A549 (cell line): ENCODE results near the gene MAGI1. TPM values are rescaled to one million over a fixed set of nuclear protein-coding genes. Genes with fewer than 3 reads are reported as not detected.

Experiments used
- ATAC-seq, 2 experiments: fragments of 200-7000 bp in 1 of 2; fragments of >200 bp in 1 of 2; cut with Nextera tagmentation in 1 of 2; cut with Tn5 transposase in 1 of 2; 3 replicates each; pipeline versions ENCODE4 v1.8.0 to v1.9.1; 2018 to 2020; ENCODE audit warnings: mild to moderate bottlenecking in 1 of 2, moderate library complexity in 1 of 2
- CTCF ChIA-PET: fragments of 300-600 bp; sonication (Branson Sonifier 250); formaldehyde crosslinking; extraction: SDS; loops from one replicate; lab custom pipeline; 2021; ENCODE audit warnings: antibody characterized with exemption, inconsistent platforms; lab: Yijun Ruan, JAX
- POLR2A ChIA-PET: fragments of 350-600 bp; formaldehyde crosslinking; extraction: SDS; loops from one replicate; lab custom pipeline; 2021; ENCODE audit warnings: antibody characterized with exemption, inconsistent platforms; lab: Yijun Ruan, JAX
- DNase-seq, 2 experiments: peaks; one replicate each; pipeline versions ENCODE4 v3.0.0 to v3.0.0-alpha.2; 2011 to 2016; ENCODE audit warnings: low read depth in 1 of 2, low spot score in 1 of 2
- FAIRE-seq: peaks from 2 replicates; lab custom pipeline; 2011; peaks lifted over from hg19 to GRCh38; lab: Jason Lieb, UNC
- H3K27ac ChIP-seq, 2 experiments: fragments of >200 bp; sonication (Bioruptor Twin); formaldehyde crosslinking; 3 replicates each; pipeline ENCODE4 v1.5.1; 2016 to 2017
- H3K4me1 ChIP-seq: fragments of >200 bp; sonication (Bioruptor Twin); formaldehyde crosslinking; 3 replicates; pipeline ENCODE4 v1.6.1; 2016
- H3K4me2 ChIP-seq: fragments of >200 bp; sonication (Bioruptor Twin); formaldehyde crosslinking; 3 replicates; pipeline ENCODE4 v1.6.1; 2016
- H3K4me3 ChIP-seq: fragments of >200 bp; sonication (Bioruptor Twin); formaldehyde crosslinking; 3 replicates; pipeline ENCODE4 v1.5.1; 2016
- H3K9me3 ChIP-seq: fragments of >200 bp; sonication (Bioruptor Twin); formaldehyde crosslinking; 3 replicates; pipeline ENCODE4 v1.6.1; 2016
- ATOH8 ChIP-seq: fragments of 250-450 bp; sonication (Bioruptor Pico); IDR thresholded peaks from 2 replicates; pipeline ENCODE4 v1.5.0; 2020; ENCODE audit warnings: low read depth, mild to moderate bottlenecking, moderate library complexity
- BHLHE40 ChIP-seq: IDR thresholded peaks from 2 replicates; pipeline ENCODE4 v1.6.1; 2012; ENCODE audit warnings: low read depth, low read length, inconsistent platforms
- CBX8 ChIP-seq: fragments of 200-600 bp; sonication (generic); IDR thresholded peaks from 2 replicates; pipeline ENCODE4 v1.6.1; 2016
- CEBPB ChIP-seq, 2 experiments: fragments of >200 bp in 1 of 2; sonication (Bioruptor Twin) in 1 of 2; formaldehyde crosslinking in 1 of 2; IDR thresholded peaks; 2 replicates each; pipeline ENCODE4 v1.6.1; 2012 to 2016
- CHD4 ChIP-seq: fragments of 200-600 bp; sonication (generic); IDR thresholded peaks from 2 replicates; pipeline ENCODE4 v1.6.1; 2016; ENCODE audit warnings: antibody characterized with exemption, mild to moderate bottlenecking, borderline replicate concordance
- E2F6 ChIP-seq: IDR thresholded peaks from 2 replicates; pipeline ENCODE4 v1.6.1; 2012; ENCODE audit warnings: low read depth, borderline replicate concordance
- EHF ChIP-seq: fragments of 250-450 bp; sonication (Bioruptor Pico); IDR thresholded peaks from 2 replicates; pipeline ENCODE4 v1.5.0; 2020; ENCODE audit warnings: mild to moderate bottlenecking
- EHMT2 ChIP-seq: fragments of 200-600 bp; sonication (generic); IDR thresholded peaks from 2 replicates; pipeline ENCODE4 v1.6.1; 2016; ENCODE audit warnings: antibody characterized with exemption, low read depth, mild to moderate bottlenecking, moderate library complexity
- EP300 ChIP-seq, 2 experiments: fragments of >200 bp; sonication (Bioruptor Twin); formaldehyde crosslinking; IDR thresholded peaks; 2 replicates in 1 of 2; 3 replicates in 1 of 2; pipeline ENCODE4 v1.6.1; 2016 to 2017
- ESRRA ChIP-seq: fragments of 150-350 bp; IDR thresholded peaks from 2 replicates; pipeline ENCODE4 v1.6.1; 2014; ENCODE audit warnings: mild to moderate bottlenecking, low read length, borderline replicate concordance
- FOSB ChIP-seq: fragments of 250-450 bp; sonication (Bioruptor Pico); IDR thresholded peaks from 2 replicates; pipeline ENCODE4 v1.5.0; 2020; ENCODE audit warnings: mild to moderate bottlenecking, moderate library complexity
- FOXS1 ChIP-seq: fragments of 250-450 bp; sonication (Bioruptor Pico); IDR thresholded peaks from 2 replicates; pipeline ENCODE4 v1.5.0; 2020; ENCODE audit warnings: mild to moderate bottlenecking, moderate library complexity
- HDAC2 ChIP-seq: fragments of 200-600 bp; sonication (generic); IDR thresholded peaks from 2 replicates; pipeline ENCODE4 v1.6.1; 2016
- HOXB13 ChIP-seq: fragments of 250-450 bp; sonication (Bioruptor Pico); IDR thresholded peaks from 2 replicates; pipeline ENCODE4 v1.5.0; 2020; ENCODE audit warnings: low read depth, mild to moderate bottlenecking, moderate library complexity
- JUN ChIP-seq, 2 experiments: fragments of >200 bp; sonication (Bioruptor Twin); formaldehyde crosslinking; IDR thresholded peaks; 2 replicates in 1 of 2; 3 replicates in 1 of 2; pipeline ENCODE4 v1.6.1; 2016 to 2017
- KDM5A ChIP-seq: fragments of 200-600 bp; sonication (generic); IDR thresholded peaks from 2 replicates; pipeline ENCODE4 v1.6.1; 2016; ENCODE audit warnings: antibody characterized with exemption, mild to moderate bottlenecking
- MAZ ChIP-seq: fragments of 150-350 bp; IDR thresholded peaks from 2 replicates; pipeline ENCODE4 v1.6.1; 2014; ENCODE audit warnings: antibody characterized with exemption, low read depth, low read length, borderline replicate concordance
- MYC ChIP-seq: IDR thresholded peaks from 2 replicates; pipeline ENCODE4 v1.6.1; 2012; ENCODE audit warnings: mild to moderate bottlenecking, inconsistent platforms, low read length, improper control_type of control experiment, borderline replicate concordance
- NPAS2 ChIP-seq: fragments of 250-450 bp; sonication (Bioruptor Pico); IDR thresholded peaks from 2 replicates; pipeline ENCODE4 v1.8.0; 2022; ENCODE audit warnings: mild to moderate bottlenecking, moderate library complexity, borderline replicate concordance
- NR3C1 ChIP-seq: fragments of >200 bp; sonication (Bioruptor Twin); formaldehyde crosslinking; IDR thresholded peaks from 3 replicates; pipeline ENCODE4 v1.6.1; 2017
- PBX3 ChIP-seq: IDR thresholded peaks from 2 replicates; pipeline ENCODE4 v1.6.1; 2012
- RCOR1 ChIP-seq: fragments of 150-350 bp; IDR thresholded peaks from 2 replicates; pipeline ENCODE4 v1.6.1; 2014; ENCODE audit warnings: antibody characterized with exemption, low read length, low read depth
- TFCP2L1 ChIP-seq: fragments of 250-450 bp; sonication (Bioruptor Pico); IDR thresholded peaks from 2 replicates; pipeline ENCODE4 v1.5.0; 2021; ENCODE audit warnings: mild to moderate bottlenecking
- TP53 ChIP-seq: fragments of 250-450 bp; sonication (Bioruptor Pico); IDR thresholded peaks from 2 replicates; pipeline ENCODE4 v1.5.0; 2021; ENCODE audit warnings: mild to moderate bottlenecking, moderate library complexity
- ZC3H11A ChIP-seq: fragments of 450-650 bp; IDR thresholded peaks from 2 replicates; pipeline ENCODE4 v1.6.1; 2014; ENCODE audit warnings: antibody characterized with exemption, mild to moderate bottlenecking
- ZSCAN20 ChIP-seq: fragments of 250-450 bp; sonication (Bioruptor Pico); IDR thresholded peaks from 2 replicates; pipeline ENCODE4 v1.8.0; 2022; ENCODE audit warnings: mild to moderate bottlenecking, moderate library complexity
- WGBS: methylation state at CpG from one replicate; pipeline ENCODE4 v1.1.6; 2017; ENCODE audit errors: missing lambda C conversion rate; 5-methylcytosine and 5-hydroxymethylcytosine counted together
- polyA plus RNA-seq, 4 experiments: library from polyadenylated mRNA; depleted of rRNA in 3 of 4; stranded (reverse); fragments of >200 nt; fragmentation: RNase III in 1 of 4; extraction: RNeasy Plus Mini Kit Qiagen cat#74134 plus additional on column Dnase treatment in 1 of 4; gene quantifications; 2 replicates in 3 of 4; 3 replicates in 1 of 4; pipeline ENCODE4 v1.2.3, GENCODE V29; 2011 to 2017
- TF ChIP-seq, protein P1 (sequence below): fragments of >200 bp; sonication (Bioruptor Twin); formaldehyde crosslinking; IDR thresholded peaks from 2 replicates; pipeline ENCODE4 v1.6.1; 2016
- TF ChIP-seq, protein P2 (sequence below): IDR thresholded peaks from 2 replicates; pipeline ENCODE4 v1.6.1; 2012
- TF ChIP-seq, protein P3 (sequence below): fragments of 250-450 bp; sonication (Bioruptor Pico); IDR thresholded peaks from 2 replicates; pipeline ENCODE4 v1.5.0; 2021; ENCODE audit warnings: mild to moderate bottlenecking, moderate library complexity, borderline replicate concordance

MAGI1 gene
- polyA plus RNA-seq, 2 of the 4 experiments (the other 2 are of a cell fraction), result 4.7 to 6.6 TPM

- ChIA-PET CTCF (no interaction called here), POLR2A (no interaction called here)
- H3K27ac ChIP-seq, result no peak overlapping the region
- WGBS, result 76% methylated on average over 3 of the region's 3 CpGs
- H3K4me2 ChIP-seq, result no peak overlapping the region
- H3K9me3 ChIP-seq, result no peaks in the 10 kb centered on the region
- FAIRE-seq (no peak), ATAC-seq (no peak), DNase-seq (no peak)
- TF ChIP-seq EHMT2, result no peak
- TF ChIP-seq EHF, result no peak
- no peak for TF ChIP-seq ESRRA
- no peak for TF ChIP-seq ZSCAN20 (CRISPR knock-in tag)
- no peak for TF ChIP-seq CBX8
- TF ChIP-seq TP53 (CRISPR knock-in tag), result no peak
- TF ChIP-seq JUN (IDR thresholded peaks at IDR 0.05), result no peak
- TF ChIP-seq ZC3H11A, result no peak
- no peak for TF ChIP-seq CEBPB (IDR thresholded peaks at IDR 0.05)
- no peak for TF ChIP-seq E2F6
- TF ChIP-seq MYC, result no peak
- no peak for TF ChIP-seq RCOR1
- TF ChIP-seq CHD4, result no peak
- TF ChIP-seq, protein P1, sequence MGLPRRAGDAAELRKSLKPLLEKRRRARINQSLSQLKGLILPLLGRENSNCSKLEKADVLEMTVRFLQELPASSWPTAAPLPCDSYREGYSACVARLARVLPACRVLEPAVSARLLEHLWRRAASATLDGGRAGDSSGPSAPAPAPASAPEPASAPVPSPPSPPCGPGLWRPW, result no peak
- H3K4me1 ChIP-seq, result no peaks in the 10 kb centered on the region
- H3K4me3 ChIP-seq, result no peak overlapping the region
Measured at GRCh38 chr3:65484964-65485363, 553.8 kb downstream of the MAGI1 start.

GRCh38 chr3:65483480-65483879, 555.2 kb downstream of the MAGI1 start:
- no peaks in the 10 kb centered on the region for H3K9me3 ChIP-seq
- TF ChIP-seq TFCP2L1 (CRISPR knock-in tag) (no peak), ATOH8 (CRISPR knock-in tag) (no peak), ZSCAN20 (CRISPR knock-in tag) (no peak), NPAS2 (CRISPR knock-in tag) (no peak), FOSB (CRISPR knock-in tag) (no peak), HDAC2 (no peak), FOXS1 (CRISPR knock-in tag) (no peak), BHLHE40 (no peak), EHMT2 (no peak), CHD4 (no peak), PBX3 (no peak), HOXB13 (CRISPR knock-in tag) (no peak), CEBPB (IDR thresholded peaks at IDR 0.05) (no peak), MAZ (no peak), NR3C1 (no peak), EP300 (IDR thresholded peaks at IDR 0.05) (no peak), KDM5A (no peak)
- TF ChIP-seq, protein P2, sequence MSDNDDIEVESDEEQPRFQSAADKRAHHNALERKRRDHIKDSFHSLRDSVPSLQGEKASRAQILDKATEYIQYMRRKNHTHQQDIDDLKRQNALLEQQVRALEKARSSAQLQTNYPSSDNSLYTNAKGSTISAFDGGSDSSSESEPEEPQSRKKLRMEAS, result no peak
- TF ChIP-seq, protein P3, sequence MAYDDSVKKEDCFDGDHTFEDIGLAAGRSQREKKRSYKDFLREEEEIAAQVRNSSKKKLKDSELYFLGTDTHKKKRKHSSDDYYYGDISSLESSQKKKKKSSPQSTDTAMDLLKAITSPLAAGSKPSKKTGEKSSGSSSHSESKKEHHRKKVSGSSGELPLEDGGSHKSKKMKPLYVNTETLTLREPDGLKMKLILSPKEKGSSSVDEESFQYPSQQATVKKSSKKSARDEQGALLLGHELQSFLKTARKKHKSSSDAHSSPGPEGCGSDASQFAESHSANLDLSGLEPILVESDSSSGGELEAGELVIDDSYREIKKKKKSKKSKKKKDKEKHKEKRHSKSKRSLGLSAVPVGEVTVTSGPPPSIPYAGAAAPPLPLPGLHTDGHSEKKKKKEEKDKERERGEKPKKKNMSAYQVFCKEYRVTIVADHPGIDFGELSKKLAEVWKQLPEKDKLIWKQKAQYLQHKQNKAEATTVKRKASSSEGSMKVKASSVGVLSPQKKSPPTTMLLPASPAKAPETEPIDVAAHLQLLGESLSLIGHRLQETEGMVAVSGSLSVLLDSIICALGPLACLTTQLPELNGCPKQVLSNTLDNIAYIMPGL, result no peak
- 87% methylated on average over 6 of the region's 6 CpGs for WGBS
- ChIA-PET POLR2A (no interaction called here), CTCF (no interaction called here)
- H3K4me3 ChIP-seq, result no peak overlapping the region
- no peak for FAIRE-seq
- no peaks in the 10 kb centered on the region for H3K4me1 ChIP-seq
- no peak overlapping the region for H3K4me2 ChIP-seq
- no peak overlapping the region for H3K27ac ChIP-seq
- no peak for ATAC-seq
- DNase-seq, result no peak
